ENCODE measurements around the gene RFX7. TPM values are rescaled to one million over a fixed set of nuclear protein-coding genes. Genes with fewer than 3 reads are reported as not detected.

The RFX7 gene
- total and polyA plus RNA-seq, 2 experiments from 2014 or later = 4.0 to 5.8 TPM

DNA sequence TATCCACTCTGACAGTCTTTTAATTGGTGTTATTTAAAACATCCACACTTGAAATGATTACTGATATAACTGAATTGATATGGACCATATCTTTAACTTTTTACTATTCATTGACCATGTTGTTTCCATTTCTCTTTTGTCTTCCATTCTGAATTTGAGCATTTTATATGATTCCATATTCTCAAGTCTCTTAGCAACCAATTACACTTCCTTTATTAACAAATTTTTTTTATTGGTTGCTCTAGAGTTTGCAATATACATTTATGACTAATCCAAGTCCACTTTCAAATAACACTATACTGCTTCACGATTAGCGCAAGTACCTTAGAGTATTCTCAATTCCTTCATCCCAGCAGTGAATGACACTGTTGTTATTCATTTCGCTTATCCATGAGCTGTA lies 16.4 kb downstream of the RFX7 start:
- H4K20me1 ChIP-seq (ENCODE audit: insufficient read depth) = 0 out of 2 replicates have a peak, but pooled peaks cover 3% of the 10 kb centered on the region
- H3K4me2 ChIP-seq (ENCODE audit: unreplicated experiment) = no peak overlapping the region
- H2AFZ ChIP-seq = no peak overlapping the region
- H3K4me3 ChIP-seq = no peak overlapping the region
- H3K9ac ChIP-seq = no peak overlapping the region
- 95 to 98% methylated on average over 3 of the region's 3 CpGs for WGBS, 2 experiments (ENCODE audit: low coverage in 1 of 2, low lambda C conversion rate in 2 of 2, missing lambda C conversion rate in 2 of 2)
- peaks cover 7% of the 10 kb centered on the region; the same call in 1 of the 2 replicates for H3K36me3 ChIP-seq (ENCODE audit: low read depth)
- no peak for DNase-seq
- H3K9me2 ChIP-seq (ENCODE audit: insufficient read depth) = no peaks in the 10 kb centered on the region
- no peaks in the 10 kb centered on the region for H3F3A ChIP-seq (ENCODE audit: insufficient read depth)
- peaks cover 100% of the 10 kb centered on the region for H3K79me2 ChIP-seq (ENCODE audit: insufficient read depth)
- H3K27me3 ChIP-seq (replicated peaks; ENCODE audit: insufficient read depth) = no peaks in the 10 kb centered on the region
- no peak for TF ChIP-seq EZH2 (IDR thresholded peaks at IDR 0.05; ENCODE audit: insufficient read depth, poor library complexity, severe bottlenecking)
- TF ChIP-seq EZH2phosphoT487 (IDR thresholded peaks at IDR 0.05; ENCODE audit: insufficient read depth, low read depth) = no peak
- no peaks in the 10 kb centered on the region for H3K4me1 ChIP-seq (ENCODE audit: insufficient read depth)
- no peaks in the 10 kb centered on the region for H3K9me3 ChIP-seq (ENCODE audit: low read depth)
- in situ Hi-C loops (cut with MboI) = no loop called here
- H3K27ac ChIP-seq = no peak overlapping the region

- Histone ChIP-seq H3K9me2 (ENCODE audit: insufficient read depth) (no peaks in the 10 kb centered on the region), H3K4me1 (ENCODE audit: insufficient read depth) (no peaks in the 10 kb centered on the region), H4K20me1 (ENCODE audit: insufficient read depth) (0 out of 2 replicates have a peak, but pooled peaks cover 3% of the 10 kb centered on the region), H2AFZ (no peak overlapping the region), H3F3A (ENCODE audit: insufficient read depth) (no peaks in the 10 kb centered on the region), H3K9ac (no peak overlapping the region), H3K27me3 (replicated peaks; ENCODE audit: insufficient read depth) (no peaks in the 10 kb centered on the region), H3K9me3 (ENCODE audit: low read depth) (no peaks in the 10 kb centered on the region), H3K4me2 (ENCODE audit: unreplicated experiment) (no peak overlapping the region), H3K79me2 (ENCODE audit: insufficient read depth) (peaks cover 100% of the 10 kb centered on the region), H3K27ac (no peak overlapping the region), H3K4me3 (no peak overlapping the region), H3K36me3 (ENCODE audit: low read depth) (peaks cover 7% of the 10 kb centered on the region; the same call in 1 of the 2 replicates)
- DNase-seq = no peak
- TF ChIP-seq EZH2phosphoT487 (IDR thresholded peaks at IDR 0.05; ENCODE audit: insufficient read depth, low read depth) = no peak
- TF ChIP-seq EZH2 (IDR thresholded peaks at IDR 0.05; ENCODE audit: insufficient read depth, poor library complexity, severe bottlenecking) = no peak
- in situ Hi-C loops (cut with MboI) = no loop called here
- WGBS, 2 experiments (ENCODE audit: low coverage in 1 of 2, low lambda C conversion rate in 2 of 2, missing lambda C conversion rate in 2 of 2) = 100% methylated on average over 1 of the region's 1 CpG
Measured at GRCh38 chr15:56225520-56225919, 18.2 kb downstream of the RFX7 start.

DNA sequence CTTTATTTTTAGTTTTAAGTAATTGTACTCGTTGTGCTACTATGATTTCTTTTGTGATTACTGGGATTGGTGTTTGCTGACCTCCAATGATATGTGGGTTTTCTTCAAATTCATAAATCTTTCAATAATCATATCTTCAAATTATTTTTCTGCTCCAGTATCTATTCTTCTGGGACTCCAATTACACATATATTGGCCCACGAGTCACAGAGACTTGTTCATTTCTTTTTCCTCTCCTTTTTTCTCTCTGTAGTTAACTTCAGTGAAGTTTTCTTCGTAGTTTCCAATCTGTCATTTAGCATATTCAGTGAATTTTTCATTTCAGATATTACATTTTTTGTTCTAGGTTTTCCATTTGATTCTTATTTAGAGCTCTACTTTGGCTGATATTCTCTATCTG lies 21.4 kb downstream of the RFX7 start:
- H3K36me3 ChIP-seq (ENCODE audit: low read depth) = no peaks in the 10 kb centered on the region
- H3K4me1 ChIP-seq (ENCODE audit: insufficient read depth) = no peaks in the 10 kb centered on the region
- peaks cover 1% of the 10 kb centered on the region; the same call in 1 of the 2 replicates for H3F3A ChIP-seq (ENCODE audit: insufficient read depth)
- no peaks in the 10 kb centered on the region for H3K27me3 ChIP-seq (replicated peaks; ENCODE audit: insufficient read depth)
- no peak overlapping the region for H3K4me3 ChIP-seq
- no peaks in the 10 kb centered on the region for H3K9me3 ChIP-seq (ENCODE audit: low read depth)
- no peak overlapping the region for H3K4me2 ChIP-seq (ENCODE audit: unreplicated experiment)
- 97 to 100% methylated on average over 3 of the region's 3 CpGs for WGBS, 2 experiments (ENCODE audit: low coverage in 1 of 2, low lambda C conversion rate in 2 of 2, missing lambda C conversion rate in 2 of 2)
- no peak overlapping the region for H3K27ac ChIP-seq
- H4K20me1 ChIP-seq (ENCODE audit: insufficient read depth) = 0 out of 2 replicates have a peak, but pooled peaks cover 3% of the 10 kb centered on the region
- TF ChIP-seq EZH2 (IDR thresholded peaks at IDR 0.05; ENCODE audit: insufficient read depth, poor library complexity, severe bottlenecking) = no peak
- TF ChIP-seq EZH2phosphoT487 (IDR thresholded peaks at IDR 0.05; ENCODE audit: insufficient read depth, low read depth) = no peak
- no peak for DNase-seq
- H3K79me2 ChIP-seq (ENCODE audit: insufficient read depth) = peaks cover 100% of the 10 kb centered on the region
- in situ Hi-C loops (cut with MboI) = no loop called here
- no peaks in the 10 kb centered on the region for H3K9me2 ChIP-seq (ENCODE audit: insufficient read depth)
- H2AFZ ChIP-seq = no peak overlapping the region
- H3K9ac ChIP-seq = no peak overlapping the region

DNA sequence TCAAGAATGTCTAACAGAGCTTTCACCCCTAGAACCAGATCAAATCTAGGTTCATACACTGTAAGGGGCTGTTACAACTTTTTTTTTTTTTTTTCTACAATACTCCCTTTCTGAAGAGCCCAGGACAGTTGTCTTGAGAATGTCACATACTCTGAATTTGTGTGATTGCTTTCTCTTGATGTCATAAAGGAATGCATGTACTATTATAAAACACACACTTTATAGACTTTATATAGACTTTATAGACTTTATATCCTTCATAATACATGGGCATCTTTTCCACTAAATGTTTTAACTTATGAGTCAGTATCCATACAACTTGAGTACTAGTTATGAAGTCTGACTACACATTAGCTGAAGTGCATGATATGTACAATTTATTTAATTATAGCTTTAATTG lies 26.3 kb downstream of the RFX7 start:
- Histone ChIP-seq H3F3A (ENCODE audit: insufficient read depth) (peaks cover 26% of the 10 kb centered on the region), H3K79me2 (ENCODE audit: insufficient read depth) (peaks cover 98% of the 10 kb centered on the region), H3K9me2 (ENCODE audit: insufficient read depth) (no peaks in the 10 kb centered on the region), H3K9ac (no peak overlapping the region), H3K27ac (no peak overlapping the region), H2AFZ (no peak overlapping the region), H4K20me1 (ENCODE audit: insufficient read depth) (peaks cover 4% of the 10 kb centered on the region; the same call in 1 of the 2 replicates), H3K4me3 (no peak overlapping the region), H3K36me3 (ENCODE audit: low read depth) (no peaks in the 10 kb centered on the region), H3K4me2 (ENCODE audit: unreplicated experiment) (no peak overlapping the region), H3K9me3 (ENCODE audit: low read depth) (no peaks in the 10 kb centered on the region), H3K27me3 (replicated peaks; ENCODE audit: insufficient read depth) (no peaks in the 10 kb centered on the region), H3K4me1 (ENCODE audit: insufficient read depth) (peaks cover 20% of the 10 kb centered on the region)
- in situ Hi-C loops (cut with MboI) = no loop called here
- TF ChIP-seq EZH2 (IDR thresholded peaks at IDR 0.05; ENCODE audit: insufficient read depth, poor library complexity, severe bottlenecking) = no peak
- TF ChIP-seq EZH2phosphoT487 (IDR thresholded peaks at IDR 0.05; ENCODE audit: insufficient read depth, low read depth) = no peak
- DNase-seq = no peak

GRCh38 chr15:56215769-56216168 lies 27.9 kb downstream of the RFX7 start:
- H3F3A ChIP-seq (ENCODE audit: insufficient read depth) = peaks cover 26% of the 10 kb centered on the region
- WGBS, 2 experiments (ENCODE audit: low coverage in 1 of 2, low lambda C conversion rate in 2 of 2, missing lambda C conversion rate in 2 of 2) = 25 to 38% methylated on average over 1 of the region's 1 CpG
- H3K4me1 ChIP-seq (ENCODE audit: insufficient read depth) = peaks cover 20% of the 10 kb centered on the region
- no peak for TF ChIP-seq EZH2phosphoT487 (IDR thresholded peaks at IDR 0.05; ENCODE audit: insufficient read depth, low read depth)
- no peak for TF ChIP-seq EZH2 (IDR thresholded peaks at IDR 0.05; ENCODE audit: insufficient read depth, poor library complexity, severe bottlenecking)
- H3K36me3 ChIP-seq (ENCODE audit: low read depth) = no peaks in the 10 kb centered on the region
- H4K20me1 ChIP-seq (ENCODE audit: insufficient read depth) = peaks cover 4% of the 10 kb centered on the region; the same call in 1 of the 2 replicates
- H3K79me2 ChIP-seq (ENCODE audit: insufficient read depth) = peaks cover 98% of the 10 kb centered on the region
- no peaks in the 10 kb centered on the region for H3K9me3 ChIP-seq (ENCODE audit: low read depth)
- peak overlapping the region; percentile 41 for H3K4me2 ChIP-seq (ENCODE audit: unreplicated experiment)
- DNase-seq = peak; percentile 71
- no peak overlapping the region for H3K9ac ChIP-seq
- no peak overlapping the region for H2AFZ ChIP-seq
- H3K27ac ChIP-seq = peak overlapping the region; percentile 56
- H3K27me3 ChIP-seq (replicated peaks; ENCODE audit: insufficient read depth) = no peaks in the 10 kb centered on the region
- H3K4me3 ChIP-seq = no peak overlapping the region
- in situ Hi-C loops (cut with MboI) = no loop called here
- H3K9me2 ChIP-seq (ENCODE audit: insufficient read depth) = no peaks in the 10 kb centered on the region
